Stimulated activated CD4-positive, alpha-beta T cell treated with anti-CD3 and anti-CD28 coated beads, Interleukin-2, amount 100 ng/mL, for 48 hours (primary cell): ENCODE results near the gene LRMDA.
"Not testable (repeated sequence)": the region's sequence is repeated elsewhere in the genome, so short reads cannot be mapped to it uniquely, and the experiment has no call there.

Experiments used
- DNase-seq, 2 donors: peaks; one replicate each; pipeline ENCODE4 v3.0.0-alpha.2; 2020

Gene LRMDA

DNA sequence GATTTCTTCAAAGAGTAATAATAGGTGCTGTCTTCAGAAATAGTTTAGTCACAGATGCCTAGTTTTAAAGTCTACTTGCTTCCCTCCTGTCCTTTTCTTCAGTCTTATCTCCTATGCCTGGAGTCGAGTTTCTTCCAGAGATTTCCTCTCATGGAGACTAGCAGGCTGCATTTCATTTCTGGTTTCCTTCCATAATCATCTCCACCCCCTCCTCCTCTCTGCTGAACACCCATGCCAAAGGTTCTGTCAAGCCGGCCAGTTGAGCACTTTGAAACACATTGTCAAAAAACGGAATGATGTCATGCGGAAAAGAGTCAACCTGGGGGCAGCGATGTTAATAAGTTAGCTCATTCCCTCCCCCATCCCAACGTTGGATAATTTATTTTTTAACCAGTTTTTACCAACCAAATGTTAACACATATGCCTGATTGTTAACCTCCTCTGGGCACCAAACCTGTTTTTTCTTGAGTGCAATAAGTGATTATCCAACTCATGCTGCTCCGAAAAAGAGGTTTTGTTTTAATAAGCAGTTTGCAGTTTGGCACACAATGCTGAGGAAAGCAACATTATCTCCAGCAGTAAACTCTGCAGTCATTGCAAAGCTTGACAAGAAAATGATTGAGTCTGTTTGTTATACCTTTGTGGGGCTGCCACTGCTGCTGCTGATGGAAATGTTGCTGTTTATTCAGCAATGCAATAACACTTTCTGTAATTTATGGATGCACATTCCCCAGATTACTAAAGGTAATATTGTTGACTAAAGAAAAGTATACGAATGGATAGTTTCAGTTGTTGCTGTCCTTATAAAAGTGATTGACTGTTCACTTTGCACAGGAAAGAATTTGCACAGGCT lies 161.6 kb downstream of the LRMDA start:
- DNase-seq, result no peak

DNA sequence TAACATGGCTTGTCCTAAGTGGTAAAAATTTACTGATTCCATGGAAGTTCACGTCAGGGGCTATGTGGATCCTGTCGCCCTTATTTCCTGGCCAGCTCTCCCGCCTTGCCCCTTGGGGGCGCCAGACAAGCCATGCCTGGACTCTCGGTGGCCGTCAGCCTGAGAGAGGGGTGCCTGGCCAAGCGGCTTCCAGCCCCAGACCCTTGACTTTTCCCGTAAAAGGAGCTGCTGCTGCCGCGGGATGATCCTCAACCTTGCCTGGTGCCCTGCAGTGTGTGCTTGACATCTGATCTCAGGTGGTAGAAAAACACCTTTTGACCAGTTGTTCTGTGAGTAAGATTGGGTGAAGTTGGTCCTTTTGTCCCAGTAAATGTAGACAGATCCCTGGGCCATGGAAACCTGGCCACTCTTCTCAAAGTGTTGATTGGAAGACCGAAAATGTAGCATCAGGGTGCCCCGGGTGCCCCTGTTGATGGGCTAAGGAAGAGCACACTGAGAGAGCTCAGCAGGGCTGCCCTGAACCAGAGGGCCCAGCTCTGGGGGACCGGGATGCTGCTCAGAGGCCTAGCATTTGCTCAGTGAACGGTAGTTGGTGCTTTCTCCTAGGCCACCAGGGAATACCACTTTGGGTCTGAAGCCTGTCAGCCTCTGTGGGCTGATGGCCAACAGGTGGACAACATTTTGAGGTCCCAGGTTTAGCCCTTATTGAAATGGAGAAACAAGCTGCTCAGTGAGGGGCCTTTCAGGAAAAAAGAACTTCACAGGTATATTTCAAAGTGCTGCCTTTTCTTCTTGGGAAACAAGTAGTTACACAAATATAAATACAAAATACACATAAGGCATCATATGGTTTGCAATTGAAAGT lies 162.5 kb downstream of the LRMDA start:
- DNase-seq, result no peak

DNA sequence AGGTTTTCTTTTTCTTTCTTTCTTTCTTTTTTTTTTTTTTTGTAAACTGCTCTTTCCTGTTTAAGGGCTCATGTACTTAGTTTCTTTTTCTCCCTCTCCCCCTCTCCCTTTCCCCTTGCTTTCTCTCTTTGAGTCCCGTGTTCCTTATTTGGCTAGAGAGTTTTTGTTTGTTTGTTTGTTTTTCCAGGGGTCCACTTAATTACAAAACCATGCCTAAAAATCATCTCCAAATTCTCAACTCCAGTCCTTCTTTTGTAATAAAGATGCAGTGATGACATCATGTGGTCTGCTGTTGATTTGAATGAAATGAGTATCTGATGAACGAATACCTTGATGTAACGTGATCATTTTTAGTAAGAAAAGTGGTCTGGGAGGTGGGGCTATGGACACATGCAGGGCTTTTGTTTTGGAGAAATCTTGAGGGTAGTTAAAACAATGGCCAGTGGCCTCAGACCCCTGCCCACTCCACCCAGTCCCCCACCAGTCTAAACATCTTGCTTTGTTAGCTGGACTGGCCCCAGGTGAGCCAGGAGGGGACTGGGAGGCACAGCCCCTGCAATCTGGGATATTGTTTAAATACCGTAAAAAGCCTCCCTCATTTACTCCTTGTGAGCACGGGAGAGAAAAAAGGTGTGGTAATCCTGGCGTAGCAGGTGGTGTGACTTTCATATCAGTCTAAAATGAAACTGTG lies 165.7 kb downstream of the LRMDA start:
- no peak for DNase-seq

DNA sequence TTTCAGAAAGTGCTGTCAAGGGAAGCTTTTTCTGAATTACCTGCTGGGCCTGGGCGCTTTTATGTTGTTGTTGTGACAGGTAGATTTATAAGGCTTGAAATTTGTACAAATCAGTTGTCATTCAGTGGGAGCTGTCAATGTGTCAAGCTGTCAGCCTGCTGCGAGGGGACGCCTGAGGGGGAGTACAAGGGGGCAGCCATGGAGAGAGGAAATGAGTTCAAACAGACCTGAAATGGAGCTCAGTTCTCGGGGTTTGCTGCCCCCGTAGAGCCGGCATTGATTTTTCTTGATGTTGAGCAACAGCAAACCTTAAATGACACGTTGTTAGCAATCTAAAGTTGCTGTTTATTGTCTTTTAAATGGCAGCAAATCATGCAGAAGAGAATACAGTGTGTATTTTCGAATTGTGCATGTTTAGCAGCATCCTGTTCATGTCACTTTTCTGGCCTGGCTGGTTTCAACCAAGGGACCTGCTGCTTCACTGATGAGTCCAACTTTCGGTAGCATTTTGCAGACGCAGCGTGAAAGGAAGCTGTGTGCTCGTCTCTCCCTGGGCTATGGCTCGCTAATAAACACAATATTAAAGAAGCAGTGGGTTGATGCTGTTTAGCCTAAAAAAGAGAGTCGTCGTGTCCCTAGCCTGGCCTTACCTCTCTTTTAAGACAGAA lies 166.5 kb downstream of the LRMDA start:
- DNase-seq, result no peak

DNA sequence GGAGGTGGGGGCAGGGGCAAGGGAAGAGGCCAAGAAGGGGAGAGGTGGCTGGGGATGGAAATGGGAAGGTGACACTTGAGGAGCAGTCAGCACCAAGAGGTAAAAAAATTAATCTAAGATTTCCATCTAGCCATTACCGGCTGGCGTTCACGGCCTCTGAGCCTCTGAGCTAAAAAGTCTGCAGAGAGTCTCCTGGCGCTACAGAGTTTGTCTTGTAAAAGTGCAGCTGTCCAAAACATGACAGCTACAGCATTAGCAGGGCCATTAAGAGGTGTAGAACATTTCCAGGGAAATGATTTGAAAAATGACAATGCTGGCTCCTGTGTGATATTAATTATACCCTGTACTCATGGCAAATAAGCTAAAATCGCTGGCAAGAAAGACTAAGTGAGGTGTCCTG lies 167.6 kb downstream of the LRMDA start:
- DNase-seq, result no peak

DNA sequence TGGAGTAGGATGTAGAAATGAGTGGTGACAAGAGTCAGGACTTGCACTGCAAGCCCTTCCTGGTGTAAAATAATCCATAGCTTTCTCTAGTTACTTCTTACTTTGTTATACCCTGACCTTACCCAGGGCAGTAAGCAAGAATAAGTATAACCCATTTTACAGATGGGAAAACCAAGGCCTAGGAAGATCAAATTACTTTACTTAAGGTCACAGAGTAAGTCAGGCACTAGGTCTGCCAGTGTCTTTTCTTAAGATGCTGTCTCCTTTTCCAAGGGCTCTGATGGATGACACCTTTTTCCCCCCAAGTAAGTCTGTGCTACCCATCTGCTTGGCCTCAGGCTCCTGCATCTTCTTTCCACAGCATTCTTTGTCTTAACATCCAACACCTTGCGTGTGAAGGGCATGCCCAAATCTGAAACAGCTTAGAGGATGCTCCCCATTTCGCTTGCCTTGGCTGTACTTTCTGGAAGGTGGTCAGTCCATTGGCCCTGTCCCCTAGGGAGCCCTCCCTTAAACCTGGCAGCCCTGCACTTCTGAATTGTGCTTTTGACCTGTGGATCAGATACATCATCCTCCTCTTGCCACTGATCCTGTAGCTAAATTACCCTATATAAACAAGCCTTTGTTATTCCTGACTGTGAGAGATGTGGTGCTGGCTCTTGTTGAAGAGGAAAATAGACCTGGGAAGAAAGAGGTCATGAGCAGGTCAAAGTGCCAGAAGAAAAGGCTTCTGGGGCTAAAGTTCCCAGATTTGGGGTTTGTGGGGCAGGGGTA lies 168.6 kb downstream of the LRMDA start:
- DNase-seq, result no peak

DNA sequence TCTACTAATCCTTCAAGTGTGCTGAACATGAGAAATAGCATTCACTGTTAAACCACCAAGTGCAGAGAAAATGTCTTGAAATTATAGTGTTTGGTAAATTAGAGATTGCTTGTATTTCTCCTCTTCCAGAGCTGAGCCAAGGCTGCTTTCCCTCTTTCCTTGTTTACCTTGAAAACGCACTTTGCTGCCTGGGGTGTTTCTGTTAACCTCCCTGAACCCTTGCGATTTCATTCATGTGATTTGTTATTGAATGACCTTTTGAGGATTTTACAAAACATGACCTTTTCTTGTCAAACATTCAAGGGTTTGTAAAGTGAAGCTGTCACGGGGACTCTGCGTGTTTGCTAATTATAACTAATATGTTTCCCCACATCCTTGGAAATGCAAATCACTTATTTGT lies 169.4 kb downstream of the LRMDA start:
- no peak for DNase-seq

DNA sequence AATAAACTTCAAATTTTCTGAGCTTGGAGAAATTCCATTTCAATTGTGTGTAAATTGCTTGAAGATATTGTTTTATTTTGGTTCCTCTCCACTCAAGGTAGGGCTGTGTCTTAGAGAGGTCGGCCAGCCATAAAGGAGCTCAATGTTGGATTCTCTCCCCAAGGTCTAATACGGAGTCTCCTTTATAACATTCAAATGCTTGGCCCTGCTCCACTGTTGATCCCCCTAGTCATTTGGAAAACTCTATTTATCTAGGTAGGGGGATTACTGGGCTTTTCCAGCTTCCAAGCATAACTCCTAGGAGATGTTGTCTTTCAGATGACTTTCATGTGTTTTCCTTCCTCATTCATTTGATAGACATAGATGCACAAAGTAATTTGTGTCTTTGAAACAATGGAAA lies 170.9 kb downstream of the LRMDA start:
- DNase-seq, result no peak

DNA sequence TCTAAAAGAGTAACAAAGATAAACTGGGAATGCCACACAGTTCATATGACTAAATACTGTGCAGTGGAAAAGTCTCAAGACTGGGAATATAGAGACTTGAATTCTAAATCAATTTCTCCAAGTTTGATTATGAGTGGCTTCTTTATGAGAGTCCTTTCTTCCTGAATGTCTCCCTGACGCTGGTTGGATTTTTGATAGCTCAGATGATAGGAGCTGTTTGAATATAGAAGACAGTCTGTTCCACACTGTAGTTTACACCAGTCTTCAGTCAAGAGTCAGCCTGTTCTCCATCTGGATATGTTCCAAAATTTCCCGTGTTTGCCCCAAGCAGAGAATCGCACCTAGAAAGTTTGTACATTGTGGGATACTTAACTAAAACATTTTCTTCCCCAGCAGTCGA lies 173.7 kb downstream of the LRMDA start:
- DNase-seq, result no peak

DNA sequence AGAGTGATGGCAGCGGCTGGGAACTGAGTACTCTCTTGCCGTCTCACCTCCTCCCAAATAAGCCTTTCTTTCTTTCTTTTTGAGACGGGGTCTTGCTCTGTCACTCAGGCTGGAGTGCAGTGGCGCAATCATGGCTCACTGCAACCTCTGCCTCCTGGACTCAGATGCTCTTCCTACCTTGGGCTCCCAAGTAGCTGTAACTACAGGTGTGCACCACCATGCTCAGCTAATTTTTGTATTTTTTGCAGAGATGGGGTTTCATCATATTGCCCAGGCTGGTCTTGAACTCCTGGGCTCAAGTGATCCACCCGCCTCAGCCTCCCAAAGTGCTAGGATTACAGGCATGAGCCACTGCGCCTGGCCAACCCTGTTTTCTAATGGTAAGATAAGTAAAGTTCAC lies 174.4 kb downstream of the LRMDA start:
- not testable (repeated sequence) for DNase-seq

DNA sequence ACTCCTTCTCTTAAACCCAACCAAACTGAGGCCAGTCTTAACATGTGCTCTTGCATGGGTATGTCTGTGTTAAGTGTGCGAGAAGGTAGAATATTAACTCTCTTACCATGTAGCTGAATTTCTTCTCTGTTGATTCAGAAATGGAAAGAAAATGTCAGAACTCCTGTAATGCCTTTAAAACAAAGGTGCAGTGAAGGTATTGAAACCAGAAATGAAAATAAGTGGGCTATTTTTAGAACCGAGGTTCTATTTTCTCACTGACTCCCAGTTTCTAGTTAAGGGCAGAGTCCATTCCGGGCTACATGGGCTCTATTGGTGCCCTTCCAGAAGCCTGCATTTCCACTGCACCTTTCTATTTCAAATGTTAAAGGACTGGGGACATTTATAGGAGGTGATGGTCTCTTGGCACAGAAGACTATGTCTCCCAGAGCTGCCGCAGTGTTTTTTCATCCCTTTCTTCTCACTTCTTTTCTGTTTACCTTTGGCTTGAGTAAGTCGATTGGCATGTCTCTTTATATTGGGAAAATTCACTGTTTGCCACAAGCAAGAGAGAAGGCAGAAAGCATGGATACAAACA lies 174.9 kb downstream of the LRMDA start:
- DNase-seq, result no peak

DNA sequence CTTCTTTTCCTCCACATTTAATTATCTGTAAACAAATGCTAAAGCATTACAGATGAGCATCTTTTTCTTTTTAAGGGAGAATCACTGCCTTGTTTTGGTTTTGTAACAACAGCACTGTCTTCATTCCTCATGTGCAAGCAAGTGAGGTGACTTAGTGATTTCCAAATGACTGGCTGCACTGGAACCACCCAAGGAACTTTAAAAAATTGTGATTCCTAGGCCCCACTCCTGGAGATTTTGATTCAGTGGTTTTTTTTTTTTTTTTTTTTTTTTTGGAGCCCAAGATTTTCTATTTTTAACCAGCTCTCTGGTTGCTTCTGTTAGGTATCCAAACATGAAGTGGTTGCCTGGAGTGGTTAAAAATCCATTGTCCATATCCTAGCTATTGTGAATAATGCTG lies 176.2 kb downstream of the LRMDA start:
- DNase-seq, result no peak

DNA sequence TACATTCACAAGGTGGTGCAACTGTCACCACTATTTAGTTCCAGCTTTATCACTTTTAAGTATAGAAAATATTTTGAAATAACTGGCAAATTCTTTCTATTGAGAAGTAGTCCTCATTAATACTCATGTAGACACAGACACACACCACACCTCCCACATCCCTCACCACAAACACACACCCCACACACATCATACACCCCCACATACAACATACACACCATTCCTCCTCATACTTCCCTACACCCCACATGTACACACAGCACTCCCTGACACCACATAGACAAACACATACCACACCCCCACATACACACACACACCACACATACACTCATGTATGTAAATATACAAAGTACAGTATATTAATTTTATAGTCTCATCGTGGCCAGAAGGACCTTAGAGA lies 178.8 kb downstream of the LRMDA start:
- no peak for DNase-seq

DNA sequence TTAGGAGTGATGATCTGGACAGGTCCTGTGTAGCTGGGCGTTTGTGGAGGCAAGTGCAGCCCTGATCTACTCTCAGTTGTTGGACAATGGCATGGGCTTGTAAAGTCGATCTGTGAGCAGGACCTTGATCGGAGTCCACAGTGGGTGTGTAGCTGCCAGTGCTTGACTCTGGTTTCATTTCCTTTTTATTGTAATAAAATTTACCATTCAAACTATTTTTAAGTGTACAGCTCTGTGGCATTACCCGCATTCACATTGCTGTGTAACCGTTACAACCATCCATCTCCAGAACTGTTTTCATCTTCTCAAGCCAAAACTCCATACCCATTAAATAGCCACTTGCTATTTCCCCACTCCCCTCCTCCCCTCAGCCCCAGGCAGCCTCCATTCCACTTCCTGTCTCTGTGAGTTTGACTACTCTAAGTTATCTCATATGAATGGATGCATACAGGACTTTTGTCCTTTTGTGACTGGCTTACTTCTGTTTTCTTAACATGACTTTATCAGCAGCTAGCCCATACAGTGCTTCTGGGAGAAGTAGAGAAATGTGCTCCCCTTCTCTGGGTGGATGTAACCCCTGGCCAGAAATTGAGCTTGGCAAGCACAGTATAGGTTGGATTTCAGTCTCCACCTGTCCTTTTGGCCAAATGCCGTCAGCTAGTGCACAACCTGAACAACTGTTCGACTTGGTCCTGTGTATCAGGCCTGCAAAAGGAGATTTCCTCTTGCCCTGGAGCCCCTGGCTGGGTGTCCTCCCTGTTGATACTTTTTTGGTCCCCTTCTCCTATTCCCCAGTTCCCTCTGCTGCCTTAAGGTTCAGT lies 180.0 kb downstream of the LRMDA start:
- DNase-seq, result no peak

DNA sequence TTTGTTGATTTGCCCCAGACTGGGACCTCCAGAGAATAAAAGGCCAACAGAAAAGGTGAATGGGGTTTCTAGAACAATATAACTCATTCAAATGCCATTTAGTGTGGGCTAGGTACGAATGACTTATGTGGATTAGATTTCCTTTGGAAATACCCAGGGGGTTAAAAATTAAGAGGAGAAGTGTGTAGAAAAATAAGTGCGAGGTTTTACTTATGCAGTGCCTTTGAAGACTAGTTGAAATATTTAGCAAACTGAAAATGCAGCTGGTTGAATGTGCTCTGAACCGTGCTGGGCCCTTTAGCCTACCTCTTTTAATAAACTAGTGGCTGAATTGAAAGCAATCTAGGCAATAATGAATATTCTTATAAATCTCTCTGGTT lies 180.6 kb downstream of the LRMDA start:
- DNase-seq, result no peak

DNA sequence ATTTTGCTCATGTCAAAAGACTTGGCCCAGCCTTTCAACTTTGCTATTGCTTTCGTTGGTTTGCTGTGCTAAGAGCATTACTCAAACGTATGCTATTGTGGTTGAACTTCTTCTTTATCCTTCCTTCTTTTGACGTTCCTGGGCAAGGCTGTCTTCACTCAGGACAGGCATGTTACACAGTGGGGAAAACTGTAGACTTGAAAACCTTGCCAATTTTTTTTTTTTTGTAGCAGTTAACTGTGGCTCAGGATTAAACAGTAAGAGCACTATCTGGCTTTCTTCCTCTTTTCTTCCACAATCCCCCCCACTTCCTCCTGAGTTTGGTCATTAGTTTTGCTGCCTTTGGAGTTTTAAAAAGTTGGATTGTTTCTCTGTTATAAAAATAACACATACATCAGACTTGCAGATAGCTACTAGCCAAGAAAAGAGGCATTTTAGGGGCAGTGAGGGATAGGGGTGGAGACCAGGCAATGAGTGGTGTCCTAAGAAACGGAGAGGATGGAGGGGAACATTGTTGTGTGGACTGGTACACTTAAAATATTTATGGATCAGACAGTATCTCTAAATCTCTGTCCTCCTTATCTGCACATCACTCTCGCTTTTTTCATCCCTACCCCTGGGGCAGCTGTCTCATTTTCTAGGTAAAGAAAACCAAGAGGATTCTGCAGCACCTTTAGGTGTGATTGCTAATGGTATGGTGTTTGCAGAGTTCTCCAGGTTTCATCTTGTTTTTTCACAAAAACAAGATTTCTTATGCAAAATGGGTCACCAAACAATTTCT lies 181.7 kb downstream of the LRMDA start:
- no peak for DNase-seq

DNA sequence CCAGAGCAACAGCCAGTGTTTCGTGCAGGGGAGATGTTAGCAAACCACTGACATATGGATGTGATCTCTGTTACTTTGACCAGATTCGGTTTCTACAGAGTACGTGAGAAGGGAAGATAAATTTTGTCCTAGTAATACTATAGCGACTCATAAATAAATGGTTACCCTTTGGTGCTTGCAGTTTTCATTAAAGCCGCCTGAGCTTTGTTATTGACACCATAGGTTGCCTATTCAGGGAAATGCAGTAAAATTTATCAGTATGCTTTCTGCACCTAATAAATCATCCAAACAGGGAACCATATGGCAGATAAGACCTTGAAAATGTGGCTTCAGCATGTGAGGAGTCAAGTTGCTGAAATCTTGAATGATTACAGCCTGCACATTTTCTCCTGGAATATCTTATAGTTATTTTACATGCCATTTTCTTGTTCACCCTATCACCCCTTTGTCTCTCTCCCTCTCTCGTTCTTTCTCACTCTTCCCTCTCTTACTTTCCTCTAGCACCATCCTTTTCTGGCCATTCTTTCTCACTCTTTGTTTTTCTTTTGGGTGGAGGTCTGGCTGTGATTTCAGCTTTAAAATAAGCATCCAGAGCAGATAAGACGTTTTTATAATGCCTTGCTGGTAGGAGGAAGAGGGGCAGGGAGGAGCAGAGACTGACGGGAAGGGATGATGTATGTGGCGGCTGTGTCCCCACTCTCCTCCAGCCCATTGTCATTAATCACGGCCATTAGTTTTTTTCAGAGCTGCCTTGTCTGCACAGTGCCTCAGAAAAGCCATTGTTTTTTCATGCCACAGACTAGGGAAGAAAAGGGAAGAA lies 182.5 kb downstream of the LRMDA start:
- DNase-seq, result no peak

DNA sequence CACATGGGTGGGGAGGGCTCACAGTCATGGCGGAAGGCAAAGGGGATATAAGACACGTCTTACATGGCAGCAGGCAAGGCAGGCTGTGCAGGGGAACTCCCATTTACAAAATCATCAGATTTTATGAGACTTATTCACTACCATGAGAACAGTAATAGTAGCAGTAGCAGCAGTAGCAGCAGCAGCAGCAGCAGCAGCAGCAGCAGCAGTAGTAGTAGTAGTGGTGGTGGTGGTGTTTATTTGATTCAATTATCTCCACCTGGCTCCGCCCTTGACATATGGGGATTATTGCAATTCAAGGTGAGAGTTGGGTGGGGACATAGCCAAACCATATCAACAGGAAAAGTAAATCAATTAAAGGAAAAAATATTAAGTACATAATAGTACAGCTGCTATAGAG lies 184.7 kb downstream of the LRMDA start:
- DNase-seq, result no peak

DNA sequence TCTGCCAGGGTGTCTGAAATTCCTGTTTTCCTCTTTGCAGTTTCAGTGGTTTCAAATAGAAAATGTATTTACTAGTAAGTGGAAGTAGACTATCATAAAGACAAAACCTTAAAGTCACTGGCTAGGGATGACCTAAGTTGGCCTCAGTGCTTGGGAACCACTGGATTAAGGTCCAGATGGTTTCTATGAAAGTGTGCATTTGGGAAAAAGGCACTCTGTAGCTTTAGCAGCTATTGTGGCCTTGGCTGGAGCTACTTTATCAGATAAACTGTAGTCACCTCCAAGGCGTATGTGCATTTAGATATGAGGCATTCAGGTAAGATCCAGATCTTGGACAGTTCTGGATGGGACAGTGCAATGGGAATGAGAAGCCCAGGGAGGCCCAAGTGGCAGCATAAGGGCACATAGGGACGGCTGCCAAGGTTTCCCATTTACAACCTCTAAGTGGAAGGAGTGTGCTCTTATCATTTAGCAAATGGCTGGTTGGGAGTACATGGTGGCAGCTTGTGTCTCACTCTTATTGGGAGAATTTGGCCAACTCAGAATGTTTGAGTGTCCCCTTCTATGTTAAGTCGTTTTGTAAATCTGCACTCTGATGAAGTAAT lies 185.6 kb downstream of the LRMDA start:
- no peak for DNase-seq
